ENCODE data around the gene CDH8.

The CDH8 gene

GRCh38 chr16:61871837-61872777 is 164.1 kb downstream of the CDH8 start:
- TF ChIP-seq, protein P1, sequence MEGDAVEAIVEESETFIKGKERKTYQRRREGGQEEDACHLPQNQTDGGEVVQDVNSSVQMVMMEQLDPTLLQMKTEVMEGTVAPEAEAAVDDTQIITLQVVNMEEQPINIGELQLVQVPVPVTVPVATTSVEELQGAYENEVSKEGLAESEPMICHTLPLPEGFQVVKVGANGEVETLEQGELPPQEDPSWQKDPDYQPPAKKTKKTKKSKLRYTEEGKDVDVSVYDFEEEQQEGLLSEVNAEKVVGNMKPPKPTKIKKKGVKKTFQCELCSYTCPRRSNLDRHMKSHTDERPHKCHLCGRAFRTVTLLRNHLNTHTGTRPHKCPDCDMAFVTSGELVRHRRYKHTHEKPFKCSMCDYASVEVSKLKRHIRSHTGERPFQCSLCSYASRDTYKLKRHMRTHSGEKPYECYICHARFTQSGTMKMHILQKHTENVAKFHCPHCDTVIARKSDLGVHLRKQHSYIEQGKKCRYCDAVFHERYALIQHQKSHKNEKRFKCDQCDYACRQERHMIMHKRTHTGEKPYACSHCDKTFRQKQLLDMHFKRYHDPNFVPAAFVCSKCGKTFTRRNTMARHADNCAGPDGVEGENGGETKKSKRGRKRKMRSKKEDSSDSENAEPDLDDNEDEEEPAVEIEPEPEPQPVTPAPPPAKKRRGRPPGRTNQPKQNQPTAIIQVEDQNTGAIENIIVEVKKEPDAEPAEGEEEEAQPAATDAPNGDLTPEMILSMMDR (IDR thresholded peaks at IDR 0.05; ENCODE audit: control extremely low read depth, extremely low read depth, low read depth, missing control alignments) = no peak
- no peak for DNase-seq (ENCODE audit: extremely low spot score)
- CTCF ChIA-PET = interaction anchor here (1.3 to 2.1 kb wide), 2 partner anchors 9 to 11 kb away, joined by 4 to 5 read pairs; no protein-coding TSS in a partner anchor
- POLR2A ChIA-PET = no interaction called here

- TF ChIP-seq, protein P1 (IDR thresholded peaks at IDR 0.05; ENCODE audit: control extremely low read depth, extremely low read depth, low read depth, missing control alignments) = no peak
- DNase-seq (ENCODE audit: extremely low spot score) = no peak
- POLR2A ChIA-PET = no interaction called here
- CTCF ChIA-PET = no interaction called here
Observed at GRCh38 chr16:61862221-61863155, 173.8 kb downstream of the CDH8 start.

DNA sequence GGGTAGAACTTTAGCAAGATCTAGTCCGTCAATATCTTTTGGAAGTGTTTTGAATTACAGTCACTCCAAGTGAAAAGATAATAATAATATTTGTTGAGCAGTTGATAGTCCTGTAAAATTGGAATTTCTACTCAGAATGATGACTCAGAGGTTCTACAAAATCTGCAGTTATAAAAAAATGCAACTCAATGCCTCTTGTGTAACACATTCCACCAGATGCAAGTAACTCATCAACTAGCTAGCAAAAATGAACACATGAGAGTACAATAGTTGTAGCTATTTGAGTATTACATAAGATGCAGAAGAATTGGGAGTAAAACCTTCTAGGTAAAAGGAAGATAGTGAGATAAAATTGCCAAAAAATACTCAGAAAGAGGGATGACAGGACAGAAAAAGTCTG is 177.2 kb downstream of the CDH8 start:
- TF ChIP-seq, protein P1 (IDR thresholded peaks at IDR 0.05; ENCODE audit: control extremely low read depth, extremely low read depth, low read depth, missing control alignments) = no peak
- ChIA-PET POLR2A (no interaction called here), CTCF (no interaction called here)
- no peak for DNase-seq (ENCODE audit: extremely low spot score)

DNA sequence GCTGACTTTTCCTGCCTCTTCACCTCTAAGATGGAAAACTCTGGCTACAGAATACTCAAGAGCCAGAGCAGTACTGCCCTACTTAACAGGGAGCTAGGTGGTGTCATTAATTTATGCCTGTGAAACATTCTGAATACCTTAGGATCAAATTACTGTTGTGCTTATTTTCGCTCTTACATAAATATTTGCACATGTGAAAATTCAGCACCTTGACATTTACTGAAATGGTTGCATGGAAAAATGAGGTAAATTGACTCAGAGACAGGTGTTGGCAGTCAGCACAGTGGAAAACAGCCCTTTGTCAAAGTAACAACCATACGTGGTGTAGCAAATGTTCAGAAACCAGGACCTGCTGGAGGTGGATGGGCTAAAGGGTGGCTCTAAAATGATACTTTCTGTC is 193.6 kb downstream of the CDH8 start:
- CTCF ChIA-PET = no interaction called here
- no peak for DNase-seq (ENCODE audit: extremely low spot score)

GRCh38 chr16:61836804-61837393 is 199.3 kb downstream of the CDH8 start:
- no peak for DNase-seq (ENCODE audit: extremely low spot score)
- TF ChIP-seq, protein P1 (IDR thresholded peaks at IDR 0.05; ENCODE audit: control extremely low read depth, extremely low read depth, low read depth, missing control alignments) = no peak
- CTCF ChIA-PET = interaction anchor here (0.7 kb wide), 1 partner anchor 67 kb away, joined by 3 read pairs; no protein-coding TSS in a partner anchor
- POLR2A ChIA-PET = no interaction called here

More for the DNA sequence above, 193.6 kb downstream of the CDH8 start:
- TF ChIP-seq, protein P1 (IDR thresholded peaks at IDR 0.05; ENCODE audit: control extremely low read depth, extremely low read depth, low read depth, missing control alignments) = no peak
- POLR2A ChIA-PET = no interaction called here

DNA sequence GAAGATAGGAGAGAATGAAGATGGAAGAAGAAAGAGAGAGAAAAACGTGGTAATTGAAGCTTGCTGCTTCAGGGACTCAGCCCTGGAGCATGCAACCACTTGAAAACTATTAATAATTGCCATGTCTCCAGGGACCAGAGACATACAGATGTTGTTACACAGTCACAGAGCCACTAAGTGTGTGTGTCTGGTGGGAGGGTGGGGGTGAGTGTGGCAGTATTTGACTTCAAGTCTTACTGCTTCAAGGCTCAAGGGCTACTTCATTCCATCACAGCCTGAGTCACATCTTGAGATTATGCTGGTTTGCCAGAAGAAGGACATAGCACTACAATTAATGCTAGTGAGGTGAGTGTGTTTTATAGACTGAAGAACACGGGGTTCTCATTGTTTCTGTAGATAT is 202.2 kb downstream of the CDH8 start:
- ChIA-PET POLR2A (no interaction called here), CTCF (no interaction called here)
- TF ChIP-seq, protein P1 (IDR thresholded peaks at IDR 0.05; ENCODE audit: control extremely low read depth, extremely low read depth, low read depth, missing control alignments) = no peak
- no peak for DNase-seq (ENCODE audit: extremely low spot score)

Data from GM10248 (cell line).